ENCODE results near the gene NFKBIE. TPM values are rescaled to one million over a fixed set of nuclear protein-coding genes. Genes with fewer than 3 reads are reported as not detected.

The NFKBIE gene
- total and polyA plus RNA-seq, 9 of the 15 experiments (the other 6 are each of a cell fraction or from before 2014, with no cell fraction given) = 2.1 to 16.4 (median 11.7) TPM

GRCh38 chr6:44253307-44254101 lies 11.8 kb downstream of the NFKBIE start (continued):
- TF ChIP-seq ZNF551 (CRISPR knock-in tag; IDR thresholded peaks at IDR 0.05) (no peak), ZKSCAN3 (CRISPR knock-in tag; IDR thresholded peaks at IDR 0.05) (no peak), YBX1 (IDR thresholded peaks at IDR 0.05) (no peak), PURB (CRISPR knock-in tag; IDR thresholded peaks at IDR 0.05; ENCODE audit: low read depth) (no peak), SLC30A9 (CRISPR knock-in tag; IDR thresholded peaks at IDR 0.05) (no peak), ATF1 (CRISPR knock-in tag; IDR thresholded peaks at IDR 0.05) (no peak), ATF1 (tag; IDR thresholded peaks at IDR 0.05) (no peak), KLF6 (CRISPR knock-in tag; IDR thresholded peaks at IDR 0.05; ENCODE audit: borderline replicate concordance) (no peak), CC2D1A (IDR thresholded peaks at IDR 0.05) (no peak), ARID4B (CRISPR knock-in tag; IDR thresholded peaks at IDR 0.05) (no peak; the same call in 1 of the 2 replicates), GATA2 (CRISPR knock-in tag; IDR thresholded peaks at IDR 0.05) (no peak), NFE2L1 (tag; IDR thresholded peaks at IDR 0.05; ENCODE audit: borderline replicate concordance, low read depth) (no peak), ZBTB1 (CRISPR knock-in tag; IDR thresholded peaks at IDR 0.05; ENCODE audit: borderline replicate concordance, low read depth) (no peak), CAMTA2 (CRISPR knock-in tag; conservative IDR thresholded peaks at IDR 0.05) (no peak), ZNF384 (IDR thresholded peaks at IDR 0.05; ENCODE audit: low read depth, low read length) (no peak), ZHX1 (conservative IDR thresholded peaks at IDR 0.05; ENCODE audit: low read length) (no peak), ZNF695 (CRISPR knock-in tag; IDR thresholded peaks at IDR 0.05) (no peak), ZNF584 (CRISPR knock-in tag; IDR thresholded peaks at IDR 0.05; ENCODE audit: low read depth) (no peak), LARP7 (IDR thresholded peaks at IDR 0.05) (no peak), RBM39 (optimal IDR thresholded peaks at IDR 0.05; ENCODE audit: low read depth, low read length) (no peak), NFIX (CRISPR knock-in tag; IDR thresholded peaks at IDR 0.05; ENCODE audit: low read depth) (no peak), ELF1 (tag; IDR thresholded peaks at IDR 0.05) (no peak), MCM2 (IDR thresholded peaks at IDR 0.05; ENCODE audit: low read depth) (no peak)
